Activated CD4-positive, alpha-beta T cell treated with anti-CD3 and anti-CD28 coated beads, Interleukin-2, amount 50 U/mL, for 1 hour (primary cell): ENCODE measurements around the gene GMNN.
A peak's percentile ranks its signal among the peaks of the same experiment; 100 is the strongest.
"Not testable (repeated sequence)": the region's sequence is repeated elsewhere in the genome, so short reads cannot be mapped to it uniquely, and the experiment has no call there.

ENCODE experiments used
- DNase-seq: peaks from one replicate; pipeline ENCODE4 v3.0.0-alpha.2; 2020

Gene GMNN

GRCh38 chr6:24763578-24763977, 11.2 kb upstream of the GMNN start:
- no peak for DNase-seq

- not testable (repeated sequence) for DNase-seq
Measured at GRCh38 chr6:24764833-24765828, 9.6 kb upstream of the GMNN start.

- not testable (repeated sequence) for DNase-seq
Measured at GRCh38 chr6:24765968-24766367, 8.8 kb upstream of the GMNN start.

- DNase-seq, result no peak
Measured at GRCh38 chr6:24766680-24767462, 7.9 kb upstream of the GMNN start.

- DNase-seq, result no peak
Measured at GRCh38 chr6:24768361-24768760, 6.4 kb upstream of the GMNN start.

- peak; percentile 18 for DNase-seq
Measured at GRCh38 chr6:24775520-24776058, 852 bp downstream of the GMNN start.

- no peak for DNase-seq
Measured at GRCh38 chr6:24777227-24777626, 2.5 kb downstream of the GMNN start.

GRCh38 chr6:24778121-24778520, 3.4 kb downstream of the GMNN start:
- DNase-seq, result no peak

- no peak for DNase-seq
Measured at GRCh38 chr6:24778878-24779277, 4.1 kb downstream of the GMNN start.

GRCh38 chr6:24779416-24780016, 4.8 kb downstream of the GMNN start:
- no peak for DNase-seq

GRCh38 chr6:24780206-24780605, 5.5 kb downstream of the GMNN start:
- DNase-seq, result no peak

GRCh38 chr6:24788031-24788665, 13.4 kb downstream of the GMNN start:
- DNase-seq, result no peak

GRCh38 chr6:24795106-24795505, 20.4 kb downstream of the GMNN start:
- DNase-seq, result no peak

GRCh38 chr6:24796616-24797290, 22.0 kb downstream of the GMNN start:
- no peak for DNase-seq

- no peak for DNase-seq
Measured at GRCh38 chr6:24797596-24798216, 23.0 kb downstream of the GMNN start.

GRCh38 chr6:24798740-24799540, 24.2 kb downstream of the GMNN start, which contains the start of gene ARMH2:
TSS of gene ARMH2 (minus strand) at chr6:24798917. CDS start at chr6:24798857, 60 bp downstream.
- no peak for DNase-seq

GRCh38 chr6:24799541-24799915, 24.8 kb downstream of the GMNN start:
- no peak for DNase-seq

GRCh38 chr6:24802271-24803059, 27.7 kb downstream of the GMNN start:
- no peak for DNase-seq

- no peak for DNase-seq
Measured at GRCh38 chr6:24807584-24807983, 32.8 kb downstream of the GMNN start.

- no peak for DNase-seq
Measured at GRCh38 chr6:24809728-24810127, 35.0 kb downstream of the GMNN start.
